ENCODE measurements around the gene TBL1X.

DNA sequence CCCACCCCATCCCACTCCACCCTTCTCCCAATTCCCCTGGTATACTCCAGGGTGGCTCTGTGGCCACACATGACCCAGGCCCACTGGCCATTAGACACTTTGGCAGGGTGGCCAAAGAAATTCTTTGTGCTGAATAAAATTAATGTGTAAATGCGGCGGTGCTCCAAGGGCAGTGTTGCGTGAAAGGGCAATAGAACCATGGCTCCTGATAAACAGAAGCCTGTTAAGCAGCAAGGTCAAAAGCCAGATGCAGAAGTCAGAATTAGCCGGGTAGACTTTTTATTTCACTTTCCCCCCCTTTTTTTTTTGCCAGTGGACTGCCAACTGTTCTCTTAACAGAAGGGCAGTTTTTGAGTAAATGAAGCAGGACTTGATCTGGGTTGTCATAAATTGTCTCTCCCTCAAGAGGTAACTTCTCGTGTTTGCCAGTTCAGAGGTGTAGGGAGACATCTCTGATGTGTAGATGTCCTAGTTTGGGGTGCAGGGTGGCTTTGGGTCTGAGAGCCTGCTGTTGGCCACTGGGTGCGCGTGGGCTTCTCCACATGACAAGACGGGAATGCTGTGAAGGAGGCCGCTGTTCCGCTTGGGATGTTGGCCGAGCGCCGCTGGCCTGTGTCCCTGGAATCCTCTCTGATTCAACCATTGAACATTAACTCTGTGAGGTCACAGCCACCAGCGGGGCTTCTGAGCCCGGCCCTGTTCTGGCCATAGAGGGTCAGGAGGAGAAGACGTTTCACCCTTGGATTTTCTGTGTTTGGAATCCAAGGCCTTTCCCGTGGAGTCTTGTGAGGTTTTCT lies 139.5 kb downstream of the TBL1X start:
- no peak for TF ChIP-seq POLR2A (IDR thresholded peaks at IDR 0.05; ENCODE audit: low read length)
- TF ChIP-seq GATA1 (IDR thresholded peaks at IDR 0.05; ENCODE audit: low read depth, low read length): no peak
